ENCODE results near the gene KLRK1.
A peak's percentile ranks its signal among the peaks of the same experiment; 100 is the strongest.

DNA sequence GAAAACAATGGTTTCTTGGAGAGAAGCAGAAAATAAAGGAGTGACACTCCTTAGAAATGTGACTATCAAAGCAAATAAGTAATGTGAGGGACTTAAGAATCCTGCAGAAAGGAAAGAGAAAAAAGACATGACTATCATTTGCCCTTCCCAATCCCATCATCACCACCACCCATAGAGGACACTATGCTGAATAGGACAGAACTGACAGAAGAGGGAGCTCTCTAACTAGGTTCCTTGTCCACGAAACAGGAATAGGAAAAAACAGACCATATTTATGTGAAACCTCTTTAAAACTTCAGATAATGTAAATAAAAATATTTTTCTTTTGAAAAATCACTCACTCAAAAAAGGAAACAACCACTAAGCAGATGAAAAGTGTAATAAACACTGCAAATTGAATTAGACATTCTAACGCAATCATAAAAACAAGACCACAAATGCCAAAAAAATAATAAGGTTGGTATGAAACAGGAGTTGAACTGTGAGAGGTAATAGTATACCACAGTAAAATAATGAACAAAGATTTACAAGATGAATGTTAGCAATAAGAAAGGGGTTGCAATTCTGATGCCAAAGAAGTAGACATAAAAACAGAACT lies 58.1 kb downstream of the KLRK1 start:
- TF ChIP-seq POLR2A (IDR thresholded peaks at IDR 0.05) (no peak), EP300 (IDR thresholded peaks at IDR 0.05) (no peak), CTCF (IDR thresholded peaks at IDR 0.05) (peak; percentile 54 to 76 (median 63))
